ENCODE results near the gene FBXO17. TPM values are rescaled to one million over a fixed set of nuclear protein-coding genes. Genes with fewer than 3 reads are reported as not detected.
A peak's percentile ranks its signal among the peaks of the same experiment; 100 is the strongest.

FBXO17 gene
- total RNA-seq, 1 experiment from 2014 or later, result 16.8 TPM

DNA sequence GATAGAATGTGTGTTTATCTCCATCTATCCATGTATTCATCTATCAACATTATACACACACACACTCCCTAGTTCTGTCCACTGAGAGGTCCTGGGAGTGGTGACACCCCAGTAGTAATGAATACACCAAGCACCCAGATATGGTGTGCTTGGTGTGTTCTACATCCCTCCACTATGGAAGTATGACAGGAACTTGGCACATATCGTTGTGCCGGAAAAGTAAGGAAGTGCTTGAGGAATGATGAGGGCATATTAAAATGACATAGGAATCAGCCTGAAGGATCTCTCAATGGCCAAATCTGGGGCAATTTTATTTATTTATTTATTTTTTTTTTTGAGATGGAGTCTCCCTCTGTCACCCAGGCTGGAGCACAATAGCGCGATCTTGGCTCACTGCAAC lies 28.3 kb upstream of the FBXO17 start:
- peaks cover 3% of the 10 kb centered on the region for H3K4me1 Mint-ChIP-seq
- POLR2A ChIA-PET, result no interaction called here
- H3K36me3 Mint-ChIP-seq, result no peaks in the 10 kb centered on the region
- H3K4me3 Mint-ChIP-seq, result no peak overlapping the region
- CTCF ChIA-PET, result no interaction called here
- TF ChIP-seq, protein P1, sequence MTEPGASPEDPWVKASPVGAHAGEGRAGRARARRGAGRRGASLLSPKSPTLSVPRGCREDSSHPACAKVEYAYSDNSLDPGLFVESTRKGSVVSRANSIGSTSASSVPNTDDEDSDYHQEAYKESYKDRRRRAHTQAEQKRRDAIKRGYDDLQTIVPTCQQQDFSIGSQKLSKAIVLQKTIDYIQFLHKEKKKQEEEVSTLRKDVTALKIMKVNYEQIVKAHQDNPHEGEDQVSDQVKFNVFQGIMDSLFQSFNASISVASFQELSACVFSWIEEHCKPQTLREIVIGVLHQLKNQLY (CRISPR knock-in tag; IDR thresholded peaks at IDR 0.05), result no peak
- TF ChIP-seq NFE2L1 (CRISPR knock-in tag; IDR thresholded peaks at IDR 0.05) (no peak), ZNF232 (CRISPR knock-in tag; IDR thresholded peaks at IDR 0.05) (no peak), ZNF219 (CRISPR knock-in tag; IDR thresholded peaks at IDR 0.05; ENCODE audit: borderline replicate concordance) (no peak), GABPB1 (CRISPR knock-in tag; IDR thresholded peaks at IDR 0.05) (no peak), IRF2 (CRISPR knock-in tag; IDR thresholded peaks at IDR 0.05; ENCODE audit: borderline replicate concordance, low read depth) (no peak), KAT7 (CRISPR knock-in tag; IDR thresholded peaks at IDR 0.05; ENCODE audit: borderline replicate concordance) (no peak), CREM (CRISPR knock-in tag; IDR thresholded peaks at IDR 0.05) (no peak), GRHL2 (CRISPR knock-in tag; IDR thresholded peaks at IDR 0.05; ENCODE audit: insufficient replicate concordance, severe bottlenecking) (no peak), RELA (CRISPR knock-in tag; IDR thresholded peaks at IDR 0.05; ENCODE audit: borderline replicate concordance) (no peak), FOXK1 (CRISPR knock-in tag; IDR thresholded peaks at IDR 0.05) (no peak)
- TF ChIP-seq, protein P2, sequence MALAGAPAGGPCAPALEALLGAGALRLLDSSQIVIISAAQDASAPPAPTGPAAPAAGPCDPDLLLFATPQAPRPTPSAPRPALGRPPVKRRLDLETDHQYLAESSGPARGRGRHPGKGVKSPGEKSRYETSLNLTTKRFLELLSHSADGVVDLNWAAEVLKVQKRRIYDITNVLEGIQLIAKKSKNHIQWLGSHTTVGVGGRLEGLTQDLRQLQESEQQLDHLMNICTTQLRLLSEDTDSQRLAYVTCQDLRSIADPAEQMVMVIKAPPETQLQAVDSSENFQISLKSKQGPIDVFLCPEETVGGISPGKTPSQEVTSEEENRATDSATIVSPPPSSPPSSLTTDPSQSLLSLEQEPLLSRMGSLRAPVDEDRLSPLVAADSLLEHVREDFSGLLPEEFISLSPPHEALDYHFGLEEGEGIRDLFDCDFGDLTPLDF (CRISPR knock-in tag; IDR thresholded peaks at IDR 0.05), result no peak
- TF ChIP-seq, protein P3, sequence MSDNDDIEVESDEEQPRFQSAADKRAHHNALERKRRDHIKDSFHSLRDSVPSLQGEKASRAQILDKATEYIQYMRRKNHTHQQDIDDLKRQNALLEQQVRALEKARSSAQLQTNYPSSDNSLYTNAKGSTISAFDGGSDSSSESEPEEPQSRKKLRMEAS (CRISPR knock-in tag; IDR thresholded peaks at IDR 0.05), result no peak
- TF ChIP-seq, protein P4, sequence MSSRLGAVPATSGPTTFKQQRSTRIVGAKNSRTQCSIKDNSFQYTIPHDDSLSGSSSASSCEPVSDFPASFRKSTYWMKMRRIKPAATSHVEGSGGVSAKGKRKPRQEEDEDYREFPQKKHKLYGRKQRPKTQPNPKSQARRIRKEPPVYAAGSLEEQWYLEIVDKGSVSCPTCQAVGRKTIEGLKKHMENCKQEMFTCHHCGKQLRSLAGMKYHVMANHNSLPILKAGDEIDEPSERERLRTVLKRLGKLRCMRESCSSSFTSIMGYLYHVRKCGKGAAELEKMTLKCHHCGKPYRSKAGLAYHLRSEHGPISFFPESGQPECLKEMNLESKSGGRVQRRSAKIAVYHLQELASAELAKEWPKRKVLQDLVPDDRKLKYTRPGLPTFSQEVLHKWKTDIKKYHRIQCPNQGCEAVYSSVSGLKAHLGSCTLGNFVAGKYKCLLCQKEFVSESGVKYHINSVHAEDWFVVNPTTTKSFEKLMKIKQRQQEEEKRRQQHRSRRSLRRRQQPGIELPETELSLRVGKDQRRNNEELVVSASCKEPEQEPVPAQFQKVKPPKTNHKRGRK (CRISPR knock-in tag; IDR thresholded peaks at IDR 0.05; ENCODE audit: borderline replicate concordance), result no peak
- TF ChIP-seq, protein P5, sequence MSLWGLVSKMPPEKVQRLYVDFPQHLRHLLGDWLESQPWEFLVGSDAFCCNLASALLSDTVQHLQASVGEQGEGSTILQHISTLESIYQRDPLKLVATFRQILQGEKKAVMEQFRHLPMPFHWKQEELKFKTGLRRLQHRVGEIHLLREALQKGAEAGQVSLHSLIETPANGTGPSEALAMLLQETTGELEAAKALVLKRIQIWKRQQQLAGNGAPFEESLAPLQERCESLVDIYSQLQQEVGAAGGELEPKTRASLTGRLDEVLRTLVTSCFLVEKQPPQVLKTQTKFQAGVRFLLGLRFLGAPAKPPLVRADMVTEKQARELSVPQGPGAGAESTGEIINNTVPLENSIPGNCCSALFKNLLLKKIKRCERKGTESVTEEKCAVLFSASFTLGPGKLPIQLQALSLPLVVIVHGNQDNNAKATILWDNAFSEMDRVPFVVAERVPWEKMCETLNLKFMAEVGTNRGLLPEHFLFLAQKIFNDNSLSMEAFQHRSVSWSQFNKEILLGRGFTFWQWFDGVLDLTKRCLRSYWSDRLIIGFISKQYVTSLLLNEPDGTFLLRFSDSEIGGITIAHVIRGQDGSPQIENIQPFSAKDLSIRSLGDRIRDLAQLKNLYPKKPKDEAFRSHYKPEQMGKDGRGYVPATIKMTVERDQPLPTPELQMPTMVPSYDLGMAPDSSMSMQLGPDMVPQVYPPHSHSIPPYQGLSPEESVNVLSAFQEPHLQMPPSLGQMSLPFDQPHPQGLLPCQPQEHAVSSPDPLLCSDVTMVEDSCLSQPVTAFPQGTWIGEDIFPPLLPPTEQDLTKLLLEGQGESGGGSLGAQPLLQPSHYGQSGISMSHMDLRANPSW (CRISPR knock-in tag; conservative IDR thresholded peaks at IDR 0.05; ENCODE audit: low read depth), result no peak
- TF ChIP-seq, protein P6, sequence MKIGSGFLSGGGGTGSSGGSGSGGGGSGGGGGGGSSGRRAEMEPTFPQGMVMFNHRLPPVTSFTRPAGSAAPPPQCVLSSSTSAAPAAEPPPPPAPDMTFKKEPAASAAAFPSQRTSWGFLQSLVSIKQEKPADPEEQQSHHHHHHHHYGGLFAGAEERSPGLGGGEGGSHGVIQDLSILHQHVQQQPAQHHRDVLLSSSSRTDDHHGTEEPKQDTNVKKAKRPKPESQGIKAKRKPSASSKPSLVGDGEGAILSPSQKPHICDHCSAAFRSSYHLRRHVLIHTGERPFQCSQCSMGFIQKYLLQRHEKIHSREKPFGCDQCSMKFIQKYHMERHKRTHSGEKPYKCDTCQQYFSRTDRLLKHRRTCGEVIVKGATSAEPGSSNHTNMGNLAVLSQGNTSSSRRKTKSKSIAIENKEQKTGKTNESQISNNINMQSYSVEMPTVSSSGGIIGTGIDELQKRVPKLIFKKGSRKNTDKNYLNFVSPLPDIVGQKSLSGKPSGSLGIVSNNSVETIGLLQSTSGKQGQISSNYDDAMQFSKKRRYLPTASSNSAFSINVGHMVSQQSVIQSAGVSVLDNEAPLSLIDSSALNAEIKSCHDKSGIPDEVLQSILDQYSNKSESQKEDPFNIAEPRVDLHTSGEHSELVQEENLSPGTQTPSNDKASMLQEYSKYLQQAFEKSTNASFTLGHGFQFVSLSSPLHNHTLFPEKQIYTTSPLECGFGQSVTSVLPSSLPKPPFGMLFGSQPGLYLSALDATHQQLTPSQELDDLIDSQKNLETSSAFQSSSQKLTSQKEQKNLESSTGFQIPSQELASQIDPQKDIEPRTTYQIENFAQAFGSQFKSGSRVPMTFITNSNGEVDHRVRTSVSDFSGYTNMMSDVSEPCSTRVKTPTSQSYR (CRISPR knock-in tag; IDR thresholded peaks at IDR 0.05), result no peak
- no peak for DNase-seq (ENCODE audit: low spot score)
- no peak overlapping the region for H3K27ac Mint-ChIP-seq
- no peaks in the 10 kb centered on the region; the same call in 1 of the 2 replicates for H3K9me3 Mint-ChIP-seq
- H3K27me3 Mint-ChIP-seq (ENCODE audit: low read depth), result no peaks in the 10 kb centered on the region; the same call in 1 of the 2 replicates
- ATAC-seq, result no peak

DNA sequence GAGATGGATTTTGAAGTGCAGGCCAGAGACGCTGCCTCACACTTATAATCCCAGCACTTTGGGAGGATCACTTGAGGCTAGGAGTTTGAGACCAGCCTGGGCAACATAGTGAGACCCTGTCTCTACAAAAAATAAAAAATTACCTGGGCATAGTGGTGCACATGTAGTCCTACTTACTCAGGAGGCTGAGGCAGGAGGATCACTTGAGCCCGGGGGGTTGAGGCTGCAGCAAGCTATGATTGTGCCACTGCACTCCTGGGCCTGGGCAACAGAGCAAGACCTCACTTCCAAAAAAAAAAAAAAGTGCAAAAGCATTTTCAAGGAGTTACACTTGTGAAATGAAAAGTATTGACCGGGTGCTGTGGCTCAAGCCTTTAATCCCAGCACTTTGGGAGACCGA lies 27.6 kb upstream of the FBXO17 start:
- Mint-ChIP-seq H3K36me3 (no peaks in the 10 kb centered on the region), H3K27me3 (ENCODE audit: low read depth) (no peaks in the 10 kb centered on the region; the same call in 1 of the 2 replicates), H3K9me3 (no peaks in the 10 kb centered on the region; the same call in 1 of the 2 replicates), H3K4me1 (peaks cover 3% of the 10 kb centered on the region), H3K4me3 (no peak overlapping the region), H3K27ac (no peak overlapping the region)
- ChIA-PET CTCF (no interaction called here), POLR2A (no interaction called here)
- no peak for ATAC-seq
- DNase-seq (ENCODE audit: low spot score), result no peak
- TF ChIP-seq, protein P6 (CRISPR knock-in tag; IDR thresholded peaks at IDR 0.05), result no peak
- TF ChIP-seq ZNF121 (CRISPR knock-in tag; IDR thresholded peaks at IDR 0.05) (0 out of 2 replicates have a peak, but pooled peaks have one; percentile 10), ZNF138 (CRISPR knock-in tag; conservative IDR thresholded peaks at IDR 0.05) (no peak), TEAD1 (CRISPR knock-in tag; IDR thresholded peaks at IDR 0.05) (no peak), ZNF671 (CRISPR knock-in tag; IDR thresholded peaks at IDR 0.05) (no peak)
- TF ChIP-seq, protein P7, sequence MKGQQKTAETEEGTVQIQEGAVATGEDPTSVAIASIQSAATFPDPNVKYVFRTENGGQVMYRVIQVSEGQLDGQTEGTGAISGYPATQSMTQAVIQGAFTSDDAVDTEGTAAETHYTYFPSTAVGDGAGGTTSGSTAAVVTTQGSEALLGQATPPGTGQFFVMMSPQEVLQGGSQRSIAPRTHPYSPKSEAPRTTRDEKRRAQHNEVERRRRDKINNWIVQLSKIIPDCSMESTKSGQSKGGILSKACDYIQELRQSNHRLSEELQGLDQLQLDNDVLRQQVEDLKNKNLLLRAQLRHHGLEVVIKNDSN (CRISPR knock-in tag; IDR thresholded peaks at IDR 0.05), result no peak

Measured in WTC11 (cell line).